Esophagus squamous epithelium (tissue), 5 donors: ENCODE measurements around the gene LRRC2. TPM values are rescaled to one million over a fixed set of nuclear protein-coding genes. Genes with fewer than 3 reads are reported as not detected.
A peak's percentile ranks its signal among the peaks of the same experiment; 100 is the strongest.
"Not testable (repeated sequence)": the region's sequence is repeated elsewhere in the genome, so short reads cannot be mapped to it uniquely, and the experiment has no call there.

Experiments used
- DNase-seq: peaks from one replicate; lab custom pipeline; 2025; lab: John Stamatoyannopoulos, UW
- H3K27ac ChIP-seq, 4 donors: fragments of 200-600 bp; sonication (generic); one replicate each; pipeline ENCODE4 v1.5.1; 2016 to 2019; ENCODE audit warnings: mild to moderate bottlenecking in 1 of 4
- H3K27me3 ChIP-seq, 4 donors: fragments of 200-600 bp; sonication (generic); 1 replicate in 3 of 4; 2 replicates in 1 of 4; pipeline versions ENCODE4 v1.5.1 to v1.6.0; 2017 to 2021; ENCODE audit warnings: antibody characterized with exemption in 1 of 4
- H3K36me3 ChIP-seq, 3 donors: fragments of 200-600 bp; sonication (generic); one replicate each; pipeline ENCODE4 v1.5.1; 2016 to 2019
- H3K4me1 ChIP-seq, 3 donors: fragments of 200-600 bp; sonication (generic); one replicate each; pipeline ENCODE4 v1.5.1; 2017 to 2019
- H3K4me3 ChIP-seq, 4 donors: fragments of 200-600 bp; sonication (generic); 1 replicate in 3 of 4; 2 replicates in 1 of 4; pipeline ENCODE4 v1.5.1; 2016 to 2019; ENCODE audit warnings: mild to moderate bottlenecking in 2 of 4, moderate library complexity in 1 of 4
- H3K9me3 ChIP-seq, 3 donors: fragments of 200-600 bp; sonication (generic); one replicate each; pipeline ENCODE4 v1.5.1; 2016 to 2019
- CTCF ChIP-seq, 6 experiments: fragments of 450-650 bp in 4 of 6; fragments of 200-600 bp in 2 of 6; sonication (generic) in 2 of 6; IDR thresholded peaks; one replicate each; pipeline ENCODE4 v1.5.1; 2016 to 2019; ENCODE audit warnings: antibody characterized with exemption in 6 of 6, mild to moderate bottlenecking in 4 of 6, moderate library complexity in 4 of 6
- POLR2A ChIP-seq, 4 donors: fragments of 450-650 bp; IDR thresholded peaks; one replicate each; pipeline ENCODE4 v1.6.1; 2017; ENCODE audit warnings: antibody characterized with exemption in 4 of 4, mild to moderate bottlenecking in 4 of 4, moderate library complexity in 3 of 4
- WGBS, 2 donors: methylation state at CpG; one replicate each; pipeline ENCODE4 v1.1.5; 2018; 5-methylcytosine and 5-hydroxymethylcytosine counted together
- intact Hi-C: fragments of 100-400 bp; cut with DNase I; formaldehyde crosslinking; loops from one replicate; pipeline ENCODE4 v1.15.0; 2022
- total RNA-seq, 4 donors: library from RNA; depleted of rRNA; stranded (reverse); fragments of >200 nt; gene quantifications; one replicate each; pipeline ENCODE4 v1.1.0, GENCODE V29; 2016
- donor health status: DM: yes; HTN: yes; CAD: no.

LRRC2 gene
- total RNA-seq, 4 donors from 2014 or later, result 0.26 to 2.7 (median 1.1) TPM; not detected in 1

DNA sequence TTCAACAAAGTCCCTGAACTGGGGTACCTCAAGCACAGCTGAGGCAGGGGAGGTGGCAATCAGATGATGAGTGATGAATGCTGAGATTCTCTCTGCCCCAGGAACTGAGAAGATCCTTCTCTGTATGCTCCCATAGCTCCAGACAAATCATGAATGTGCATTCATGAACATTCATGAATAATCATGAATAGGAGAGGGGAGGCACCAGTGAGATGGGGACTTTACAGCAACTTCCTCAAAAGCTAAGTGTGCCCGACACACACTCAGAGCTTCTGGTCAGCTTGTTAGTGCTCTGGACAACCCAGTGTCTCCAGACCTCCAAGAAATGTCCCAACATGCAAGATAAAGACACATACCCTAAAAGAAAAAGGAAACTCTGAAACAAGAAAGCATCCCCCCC lies 24.3 kb downstream of the LRRC2 start:
- WGBS, 2 donors, result 57 to 83% methylated on average over 1 of the region's 1 CpG
- no peak for DNase-seq
- intact Hi-C loops, result no loop called here

DNA sequence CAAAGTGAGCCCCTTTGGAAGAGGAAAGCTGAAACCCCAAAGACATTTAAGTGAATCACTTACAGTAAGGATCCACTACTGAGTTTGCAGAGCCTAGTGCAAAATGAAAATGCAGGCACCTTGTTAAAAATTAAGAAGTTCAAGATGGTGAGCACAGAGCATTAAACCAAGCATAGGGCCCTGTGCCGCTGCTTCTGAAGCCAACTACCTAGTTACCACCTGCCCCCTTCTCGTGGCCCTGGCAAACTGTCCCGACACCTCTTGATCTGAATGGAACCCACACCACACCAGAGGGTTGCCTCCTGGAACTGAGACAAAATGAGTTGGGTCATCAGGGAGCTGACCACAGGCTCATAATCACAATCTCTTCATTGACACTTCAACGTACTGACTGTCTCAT lies 25.6 kb downstream of the LRRC2 start:
- Histone ChIP-seq H3K4me3 (no peak overlapping the region), H3K27me3 (peaks cover 0 to 3% (median 0%) of the 10 kb centered on the region in 4 donors), H3K9me3 (no peaks in the 10 kb centered on the region), H3K4me1 (peaks cover 0 to 10% (median 0%) of the 10 kb centered on the region in 3 donors), H3K27ac (no peak overlapping the region), H3K36me3 (no peaks in the 10 kb centered on the region)
- 77 to 87% methylated on average over 4 of the region's 4 CpGs for WGBS, 2 donors
- TF ChIP-seq POLR2A (IDR thresholded peaks at IDR 0.05) (no peak), CTCF (IDR thresholded peaks at IDR 0.05) (no peak)
- DNase-seq, result no peak
- intact Hi-C loops, result no loop called here

More for the DNA sequence above, 24.3 kb downstream of the LRRC2 start:
- TF ChIP-seq POLR2A (IDR thresholded peaks at IDR 0.05), result no peak
- no peak for TF ChIP-seq CTCF (IDR thresholded peaks at IDR 0.05)
- Histone ChIP-seq H3K9me3 (no peaks in the 10 kb centered on the region), H3K36me3 (no peaks in the 10 kb centered on the region), H3K4me3 (no peak overlapping the region), H3K27ac (no peak overlapping the region), H3K27me3 (no peaks in the 10 kb centered on the region), H3K4me1 (peaks cover 0 to 10% (median 0%) of the 10 kb centered on the region in 3 donors)

DNA sequence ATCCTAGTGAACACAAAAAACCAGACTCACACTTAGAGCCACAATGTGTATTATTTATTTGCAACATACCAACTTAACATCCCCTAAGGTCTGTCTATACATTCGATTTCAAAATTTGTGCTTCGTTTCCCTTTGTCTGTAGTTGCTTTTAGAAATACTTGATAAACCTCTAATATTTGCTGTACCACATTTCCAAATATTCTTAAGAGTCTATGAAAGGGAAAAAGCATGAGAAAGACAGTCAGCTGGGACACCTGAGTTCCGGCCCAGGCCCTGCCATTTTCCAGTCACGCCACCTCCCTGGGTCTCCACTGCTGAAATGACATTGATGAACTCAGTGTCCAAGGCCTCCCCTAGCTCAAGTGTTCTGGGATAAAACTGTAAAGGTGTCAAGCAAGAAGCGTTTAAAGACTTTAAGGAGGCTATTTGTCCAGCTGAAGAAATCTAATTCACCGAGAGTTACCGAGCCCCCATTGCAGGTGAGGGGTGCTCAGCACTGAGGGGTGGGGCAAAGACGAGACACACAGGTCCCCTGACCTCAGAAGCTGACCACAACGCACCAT lies 26.6 kb downstream of the LRRC2 start:
- Histone ChIP-seq H3K9me3 (no peaks in the 10 kb centered on the region), H3K27ac (peak overlapping the region in 2 of 4 donors; percentile 54 to 79), H3K4me1 (peaks cover 0 to 10% (median 0%) of the 10 kb centered on the region in 3 donors), H3K4me3 (peak overlapping the region in 1 of 4 donors; percentile 18), H3K36me3 (no peaks in the 10 kb centered on the region), H3K27me3 (peaks cover 0 to 3% (median 0%) of the 10 kb centered on the region in 4 donors)
- TF ChIP-seq POLR2A (IDR thresholded peaks at IDR 0.05), result no peak
- TF ChIP-seq CTCF (IDR thresholded peaks at IDR 0.05), result no peak
- intact Hi-C loops, result no loop called here
- no peak for DNase-seq
- WGBS, 2 donors, result 85% methylated on average over 8 to 9 of the region's 9 CpGs

- no peaks in the 10 kb centered on the region for H3K9me3 ChIP-seq
- peak; percentile 28 for DNase-seq
- H3K4me3 ChIP-seq, result peak overlapping the region in 1 of 4 donors; percentile 18
- intact Hi-C loops, result no loop called here
- TF ChIP-seq POLR2A (IDR thresholded peaks at IDR 0.05), result no peak
- no peak for TF ChIP-seq CTCF (IDR thresholded peaks at IDR 0.05)
- 34 to 54% methylated on average over 13 to 14 of the region's 14 CpGs for WGBS, 2 donors
- no peaks in the 10 kb centered on the region for H3K36me3 ChIP-seq
- H3K27ac ChIP-seq, result peak overlapping the region in 2 of 4 donors; percentile 54 to 79
- peaks cover 0 to 3% (median 0%) of the 10 kb centered on the region in 4 donors for H3K27me3 ChIP-seq
- H3K4me1 ChIP-seq, result peaks cover 0 to 10% (median 0%) of the 10 kb centered on the region in 3 donors
Observed at GRCh38 chr3:46538803-46539442, 27.2 kb downstream of the LRRC2 start.

GRCh38 chr3:46538425-46538802 lies 27.7 kb downstream of the LRRC2 start:
- H3K27me3 ChIP-seq, DNase-seq, H3K36me3 ChIP-seq, H3K9me3 ChIP-seq, H3K4me3 ChIP-seq, intact Hi-C loops: not testable (repeated sequence)
- Histone ChIP-seq H3K27ac (peak overlapping the region in 3 of 4 donors; percentile 1 to 79 (median 4)), H3K4me1 (peaks cover 0 to 10% (median 0%) of the 10 kb centered on the region in 3 donors)
- WGBS, 2 donors, result 45 to 54% methylated on average over 5 of the region's 5 CpGs
